Activated CD8-positive, alpha-beta T cell treated with anti-CD3 and anti-CD28 coated beads for 36 hours (primary cell): ENCODE results near the gene CEP164. TPM values are rescaled to one million over a fixed set of nuclear protein-coding genes. Genes with fewer than 3 reads are reported as not detected.

Experiments used
- ATAC-seq: fragments of 200-7000 bp; cut with Tn5 transposase; one replicate; pipeline ENCODE4 v1.10.0; 2021; ENCODE audit warnings: mild to moderate bottlenecking, moderate library complexity
- CTCF ChIA-PET: fragments of 350-600 bp; sonication (Branson Sonifier 250); formaldehyde crosslinking; loops from one replicate; lab custom pipeline; 2021; ENCODE audit warnings: antibody characterized with exemption; lab: Charles Lee
- POLR2A ChIA-PET: fragments of 350-600 bp; sonication (Branson Sonifier 250); formaldehyde crosslinking; loops from one replicate; lab custom pipeline; 2021; ENCODE audit warnings: antibody characterized with exemption; lab: Charles Lee
- DNase-seq: peaks from one replicate; pipeline ENCODE4 v3.0.0-alpha.2; 2020
- H3K27ac Mint-ChIP-seq: one replicate; pipeline ENCODE4 v1.8.0; 2021; ENCODE audit warnings: mild to moderate bottlenecking, mixed read lengths
- H3K27me3 Mint-ChIP-seq: one replicate; pipeline ENCODE4 v1.8.0; 2021; ENCODE audit warnings: mixed read lengths
- H3K36me3 Mint-ChIP-seq: one replicate; pipeline ENCODE4 v1.8.0; 2021; ENCODE audit warnings: low read depth, mixed read lengths
- H3K4me1 Mint-ChIP-seq: one replicate; pipeline ENCODE4 v1.8.0; 2021; ENCODE audit warnings: low read depth, mixed read lengths
- H3K4me3 Mint-ChIP-seq: one replicate; pipeline ENCODE4 v1.8.0; 2021; ENCODE audit warnings: mild to moderate bottlenecking, moderate library complexity, mixed read lengths
- H3K9me3 Mint-ChIP-seq: one replicate; pipeline ENCODE4 v1.8.0; 2021; ENCODE audit warnings: mixed read lengths
- intact Hi-C: fragments of 100-400 bp; cut with micrococcal nuclease; formaldehyde crosslinking; loops from one replicate; pipeline ENCODE4 v1.10.0; 2022
- total RNA-seq, 2 experiments: library from RNA; stranded (reverse); gene quantifications; one replicate each; pipeline ENCODE4 v1.2.3, GENCODE V29; 2021
- TF ChIP-seq, protein P1 (sequence below): fragments of 200-600 bp; IDR thresholded peaks from one replicate; pipeline ENCODE4 v1.8.0; 2022; ENCODE audit warnings: antibody characterized with exemption, mild to moderate bottlenecking

Gene CEP164
- total RNA-seq, 2 experiments from 2014 or later = 24.0 to 25.5 TPM

- DNase-seq (no peak), ATAC-seq (no peak)
- peaks cover 31% of the 10 kb centered on the region for H3K36me3 Mint-ChIP-seq
- no peaks in the 10 kb centered on the region for H3K4me1 Mint-ChIP-seq
- ChIA-PET POLR2A (interaction anchor here (0.9 to 1.3 kb wide), 2 partner anchors 15 to 16 kb away, joined by 3 to 5 read pairs; no protein-coding TSS in a partner anchor), CTCF (interaction anchor here (0.6 to 2.1 kb wide), 2 partner anchors 8 to 59 kb away, joined by 3 to 6 read pairs; no protein-coding TSS in a partner anchor)
- TF ChIP-seq, protein P1, sequence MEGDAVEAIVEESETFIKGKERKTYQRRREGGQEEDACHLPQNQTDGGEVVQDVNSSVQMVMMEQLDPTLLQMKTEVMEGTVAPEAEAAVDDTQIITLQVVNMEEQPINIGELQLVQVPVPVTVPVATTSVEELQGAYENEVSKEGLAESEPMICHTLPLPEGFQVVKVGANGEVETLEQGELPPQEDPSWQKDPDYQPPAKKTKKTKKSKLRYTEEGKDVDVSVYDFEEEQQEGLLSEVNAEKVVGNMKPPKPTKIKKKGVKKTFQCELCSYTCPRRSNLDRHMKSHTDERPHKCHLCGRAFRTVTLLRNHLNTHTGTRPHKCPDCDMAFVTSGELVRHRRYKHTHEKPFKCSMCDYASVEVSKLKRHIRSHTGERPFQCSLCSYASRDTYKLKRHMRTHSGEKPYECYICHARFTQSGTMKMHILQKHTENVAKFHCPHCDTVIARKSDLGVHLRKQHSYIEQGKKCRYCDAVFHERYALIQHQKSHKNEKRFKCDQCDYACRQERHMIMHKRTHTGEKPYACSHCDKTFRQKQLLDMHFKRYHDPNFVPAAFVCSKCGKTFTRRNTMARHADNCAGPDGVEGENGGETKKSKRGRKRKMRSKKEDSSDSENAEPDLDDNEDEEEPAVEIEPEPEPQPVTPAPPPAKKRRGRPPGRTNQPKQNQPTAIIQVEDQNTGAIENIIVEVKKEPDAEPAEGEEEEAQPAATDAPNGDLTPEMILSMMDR = no peak
- H3K27ac Mint-ChIP-seq = no peak overlapping the region
- H3K4me3 Mint-ChIP-seq = no peak overlapping the region
- intact Hi-C loops = no loop called here
- H3K9me3 Mint-ChIP-seq = no peaks in the 10 kb centered on the region
- H3K27me3 Mint-ChIP-seq = no peaks in the 10 kb centered on the region
These were observed 39.2 kb downstream of the CEP164 start for GRCh38 chr11:117366875-117367274.

- Mint-ChIP-seq H3K27me3 (no peaks in the 10 kb centered on the region), H3K36me3 (peaks cover 24% of the 10 kb centered on the region), H3K27ac (no peak overlapping the region), H3K9me3 (no peaks in the 10 kb centered on the region), H3K4me3 (no peak overlapping the region), H3K4me1 (no peaks in the 10 kb centered on the region)
- no peak for DNase-seq
- CTCF ChIA-PET = no interaction called here
- intact Hi-C loops = no loop called here
- ATAC-seq = no peak
- POLR2A ChIA-PET = no interaction called here
- TF ChIP-seq, protein P1 = no peak
These were observed 41.9 kb downstream of the CEP164 start for GRCh38 chr11:117369534-117369933.

- Mint-ChIP-seq H3K36me3 (peaks cover 22% of the 10 kb centered on the region), H3K4me1 (no peaks in the 10 kb centered on the region), H3K27me3 (no peaks in the 10 kb centered on the region), H3K4me3 (no peak overlapping the region), H3K27ac (no peak overlapping the region), H3K9me3 (no peaks in the 10 kb centered on the region)
- POLR2A ChIA-PET = no interaction called here
- DNase-seq = no peak
- intact Hi-C loops = no loop called here
- CTCF ChIA-PET = no interaction called here
- TF ChIP-seq, protein P1 = no peak
- no peak for ATAC-seq
These were observed 43.8 kb downstream of the CEP164 start for GRCh38 chr11:117371453-117371852.

DNA sequence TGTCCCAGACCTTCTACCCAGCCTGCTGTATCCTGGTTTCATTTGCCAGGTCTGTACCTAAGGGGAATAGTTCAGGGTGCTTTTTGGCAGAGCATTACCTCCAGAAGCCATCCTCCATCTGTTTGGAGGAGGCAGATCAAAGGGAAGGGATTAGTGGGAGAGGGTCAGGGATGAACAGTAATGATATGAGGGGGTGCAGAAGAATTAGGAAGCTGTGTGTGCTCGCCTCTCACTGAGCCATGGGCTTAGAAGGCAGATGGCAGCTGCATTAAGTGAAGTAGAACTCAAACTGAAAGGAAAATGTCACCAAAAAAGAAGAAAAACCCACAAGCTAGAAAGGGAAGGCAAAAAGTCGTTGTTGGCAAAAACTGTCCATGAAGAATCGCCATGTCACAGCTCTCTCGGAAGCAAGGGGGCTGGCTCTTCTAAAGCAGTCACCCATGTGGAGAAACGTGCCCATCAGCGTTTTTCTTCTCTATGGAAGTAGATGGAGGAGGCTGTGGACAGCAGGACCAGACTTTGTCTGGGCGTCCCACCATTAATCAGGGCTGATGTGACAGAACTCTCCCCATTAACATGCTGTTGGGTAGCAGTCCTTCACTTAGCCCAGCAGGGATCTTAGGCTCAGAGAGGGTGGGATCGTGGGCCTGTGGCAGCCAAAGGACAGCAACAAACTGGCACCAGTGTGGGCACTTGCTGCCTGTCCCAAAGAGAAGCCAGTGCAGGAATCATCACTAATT lies 46.8 kb downstream of the CEP164 start:
- Mint-ChIP-seq H3K9me3 (no peaks in the 10 kb centered on the region), H3K27me3 (no peaks in the 10 kb centered on the region), H3K36me3 (peaks cover 22% of the 10 kb centered on the region), H3K4me1 (no peaks in the 10 kb centered on the region), H3K4me3 (no peak overlapping the region), H3K27ac (no peak overlapping the region)
- ATAC-seq (no peak), DNase-seq (no peak)
- CTCF ChIA-PET = interaction anchor here (1.6 kb wide), 1 partner anchor 52 kb away, joined by 4 read pairs; no protein-coding TSS in a partner anchor
- TF ChIP-seq, protein P1 = no peak
- intact Hi-C loops = no loop called here
- POLR2A ChIA-PET = no interaction called here

DNA sequence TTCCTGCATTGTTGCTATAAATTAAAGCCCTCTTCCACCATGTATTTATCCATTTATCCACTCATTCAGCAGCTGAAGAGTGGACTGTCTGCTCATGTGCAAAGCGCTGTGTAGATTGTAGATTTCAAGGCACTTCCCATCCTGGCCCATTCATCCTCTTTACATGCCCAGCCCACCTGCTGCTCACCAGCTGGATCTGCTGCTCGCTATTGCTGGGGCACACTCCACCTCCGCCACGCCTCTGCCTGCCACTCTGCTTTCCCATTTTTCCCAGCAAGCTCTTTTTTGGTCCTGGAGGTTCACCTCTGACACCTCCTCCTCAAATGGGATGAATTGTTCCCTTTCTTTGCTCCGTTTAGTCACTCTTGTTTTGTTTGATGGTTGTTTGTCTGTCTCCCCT lies 48.3 kb downstream of the CEP164 start:
- Mint-ChIP-seq H3K4me1 (no peaks in the 10 kb centered on the region), H3K36me3 (peaks cover 18% of the 10 kb centered on the region), H3K9me3 (no peaks in the 10 kb centered on the region), H3K27ac (no peak overlapping the region), H3K4me3 (no peak overlapping the region), H3K27me3 (no peaks in the 10 kb centered on the region)
- no peak for DNase-seq
- TF ChIP-seq, protein P1 = no peak
- ChIA-PET CTCF (interaction anchor here (1.1 kb wide), 1 partner anchor 345 kb away, joined by 3 read pairs; no protein-coding TSS in a partner anchor), POLR2A (no interaction called here)
- no peak for ATAC-seq
- intact Hi-C loops = no loop called here
